Right hindlimb (tissue), 1 donor: ENCODE results near the gene NANOS2.
A peak's percentile ranks its signal among the peaks of the same experiment; 100 is the strongest.

Experiments used
- DNase-seq: peaks from one replicate; pipeline ENCODE4 v3.0.0-alpha.2; 2018

Gene NANOS2

GRCh38 chr19:45890877-45891276 lies 23.7 kb downstream of the NANOS2 start:
- DNase-seq, result no peak

- no peak for DNase-seq
Measured at GRCh38 chr19:45889210-45889885, 25.2 kb downstream of the NANOS2 start.

GRCh38 chr19:45887200-45887710 lies 27.3 kb downstream of the NANOS2 start:
- no peak for DNase-seq

- peak; percentile 95 for DNase-seq
Measured at GRCh38 chr19:45886427-45887199, 28.0 kb downstream of the NANOS2 start.

GRCh38 chr19:45885556-45886426 lies 28.8 kb downstream of the NANOS2 start, which contains the start of gene IRF2BP1:
IRF2BP1 (minus strand) TSS chr19:45886141; CDS start chr19:45885774, 367 bp downstream.
- DNase-seq, result peak; percentile 96

GRCh38 chr19:45884682-45885555 lies 29.7 kb downstream of the NANOS2 start:
- peak; percentile 66 for DNase-seq

- no peak for DNase-seq
Measured at GRCh38 chr19:45883881-45884681, 30.5 kb downstream of the NANOS2 start.

- DNase-seq, result no peak
Measured at GRCh38 chr19:45883586-45883880, 31.0 kb downstream of the NANOS2 start.

- DNase-seq, result peak; percentile 88
Measured at GRCh38 chr19:45882652-45883585, 31.7 kb downstream of the NANOS2 start.

- no peak for DNase-seq
Measured at GRCh38 chr19:45881909-45882528, 32.6 kb downstream of the NANOS2 start.

GRCh38 chr19:45881082-45881908 lies 33.3 kb downstream of the NANOS2 start:
- no peak for DNase-seq

- no peak for DNase-seq
Measured at GRCh38 chr19:45879971-45880370, 34.6 kb downstream of the NANOS2 start.

GRCh38 chr19:45879055-45879454 lies 35.5 kb downstream of the NANOS2 start:
- no peak for DNase-seq

- DNase-seq, result no peak
Measured at GRCh38 chr19:45878043-45878794, 36.4 kb downstream of the NANOS2 start.

GRCh38 chr19:45876411-45877197 lies 38.0 kb downstream of the NANOS2 start:
- DNase-seq, result peak; percentile 91

GRCh38 chr19:45876161-45876410 lies 38.5 kb downstream of the NANOS2 start:
- no peak for DNase-seq

- DNase-seq, result no peak
Measured at GRCh38 chr19:45874620-45874966, 40.0 kb downstream of the NANOS2 start.
